ENCODE data around the gene CYP27A1.
A peak's percentile ranks its signal among the peaks of the same experiment; 100 is the strongest.

The CYP27A1 gene

DNA sequence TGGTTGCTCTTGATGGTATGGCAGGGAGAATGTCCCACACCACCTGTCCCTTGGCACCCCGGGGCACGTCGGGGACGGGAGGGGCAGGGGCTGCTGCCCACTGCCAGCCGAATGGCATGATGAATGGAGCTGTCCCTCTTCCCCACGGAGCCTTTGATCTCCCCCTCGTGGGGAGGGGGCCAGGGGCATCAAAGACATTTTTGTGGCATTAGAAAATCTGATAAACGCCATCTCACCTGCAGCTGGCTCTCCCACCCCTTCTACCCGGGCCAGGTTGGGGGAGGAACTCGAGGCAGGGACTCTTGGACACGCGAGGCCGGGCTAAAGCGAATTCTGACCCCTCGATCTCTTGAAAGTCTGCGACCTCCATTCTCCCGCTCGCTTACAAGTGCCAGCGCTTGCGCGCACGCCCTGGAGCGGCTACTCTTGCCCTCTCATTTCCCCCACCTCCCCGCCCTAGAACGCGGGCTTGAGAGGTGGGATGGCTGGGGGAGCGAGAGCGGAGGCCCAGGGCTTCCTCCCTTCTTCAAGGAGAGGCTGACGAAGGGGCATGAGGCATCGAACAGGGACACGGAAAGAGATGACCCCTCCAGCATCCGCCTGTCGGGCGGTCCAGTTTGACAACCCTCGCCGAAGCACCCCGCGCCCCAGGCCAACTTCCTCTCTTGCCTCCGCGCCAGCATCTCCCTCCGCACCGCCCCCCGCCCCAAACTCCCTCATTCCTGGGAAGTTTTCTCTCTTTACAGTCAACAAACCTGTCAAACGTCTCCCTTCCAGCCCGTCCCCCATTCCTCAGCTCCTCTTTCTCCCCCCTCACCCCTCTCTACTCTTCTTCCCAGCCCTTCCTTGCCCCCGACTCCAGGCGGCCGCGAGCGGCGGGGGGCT, 77.0 kb downstream of the CYP27A1 start:
- no peak for DNase-seq (ENCODE audit: low read depth, low spot score)

DNA sequence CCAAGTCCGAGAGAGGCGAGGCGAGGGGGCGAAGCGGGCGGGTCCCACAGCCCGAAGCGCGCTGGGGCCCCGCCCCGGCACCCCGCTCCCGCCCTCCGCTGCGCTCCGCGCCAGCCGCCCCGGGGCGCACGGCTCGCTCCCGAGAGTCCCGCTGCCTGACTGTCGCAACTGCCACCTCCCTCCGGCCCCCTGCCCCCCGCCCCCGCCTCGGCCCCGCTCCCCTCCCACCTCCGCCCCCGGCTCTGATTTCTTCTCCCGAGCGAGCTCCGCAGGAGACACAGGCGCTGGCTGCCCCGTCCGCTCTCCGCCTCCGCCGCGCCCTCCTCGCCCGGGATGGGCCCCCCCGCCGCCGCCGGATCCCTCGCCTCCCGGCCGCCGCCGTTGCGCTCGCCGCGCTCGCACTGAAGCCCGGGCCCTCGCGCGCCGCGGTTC, 77.6 kb downstream of the CYP27A1 start, which contains the start of gene WNT6:
WNT6 (plus strand) TSS at position 250 of the 432 bp plus-strand sequence. CDS start 233 bp downstream, outside the sequence.
- no peak for DNase-seq (ENCODE audit: low read depth, low spot score)

DNA sequence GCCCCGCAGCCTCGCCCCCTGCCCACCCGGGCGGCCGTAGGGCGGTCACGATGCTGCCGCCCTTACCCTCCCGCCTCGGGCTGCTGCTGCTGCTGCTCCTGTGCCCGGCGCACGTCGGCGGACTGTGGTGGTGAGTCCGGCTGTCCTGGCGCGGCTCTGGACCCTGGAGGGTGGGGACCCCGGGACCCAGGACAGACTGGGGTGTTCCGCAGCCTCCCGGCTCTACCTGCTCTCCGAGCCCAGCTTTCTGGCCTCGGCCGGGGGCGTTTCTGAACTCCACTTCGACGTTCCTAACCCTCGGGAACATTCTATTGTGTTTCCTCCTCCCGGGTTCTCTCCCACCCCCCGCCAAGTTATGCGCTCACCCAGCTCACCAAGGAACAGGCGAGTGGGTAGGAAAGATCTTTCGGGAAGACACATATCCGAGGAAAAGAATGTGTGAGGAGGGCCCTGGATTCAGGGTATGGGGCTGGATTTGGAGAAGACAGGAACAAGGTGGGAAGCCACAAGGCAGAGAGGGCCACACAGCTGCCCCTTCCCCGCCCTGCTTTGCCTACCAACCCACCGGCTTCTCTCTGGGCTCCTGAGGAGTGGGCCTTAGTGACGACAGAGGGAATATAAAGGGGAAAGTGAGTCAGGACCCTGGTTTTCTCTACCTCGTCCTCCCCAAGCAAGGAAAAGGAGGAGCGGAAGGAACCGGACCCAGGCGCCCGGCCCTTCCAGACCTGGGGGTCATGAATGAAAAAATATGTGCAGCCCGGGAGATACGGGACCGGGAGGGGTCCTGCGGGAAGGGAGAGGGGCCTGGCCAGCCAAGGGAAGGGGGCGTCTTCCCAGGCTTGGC, 78.3 kb downstream of the CYP27A1 start:
- DNase-seq (ENCODE audit: low read depth, low spot score), result no peak

DNA sequence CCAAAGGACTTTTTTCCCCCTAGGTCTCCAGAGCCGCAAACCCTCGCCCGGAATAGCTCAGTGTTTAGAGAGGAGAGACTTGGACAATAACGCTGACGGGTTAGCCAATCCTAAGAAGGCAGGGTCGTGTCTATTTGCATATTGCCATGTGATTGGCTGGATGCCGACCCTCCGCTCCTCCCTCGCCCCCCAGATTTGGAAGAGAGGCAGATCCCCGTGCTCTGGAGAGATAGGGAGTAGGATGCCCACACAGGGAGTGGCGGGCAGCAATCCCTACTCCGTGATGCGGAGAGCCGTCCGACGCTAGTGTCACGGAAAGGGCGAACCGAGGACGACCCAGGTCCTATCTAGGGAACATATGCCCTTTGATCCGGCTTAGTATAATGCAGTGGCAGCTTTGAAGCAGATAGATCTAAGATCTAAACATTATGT, 79.0 kb downstream of the CYP27A1 start:
- peak; percentile 54 for DNase-seq (ENCODE audit: low read depth, low spot score)

DNA sequence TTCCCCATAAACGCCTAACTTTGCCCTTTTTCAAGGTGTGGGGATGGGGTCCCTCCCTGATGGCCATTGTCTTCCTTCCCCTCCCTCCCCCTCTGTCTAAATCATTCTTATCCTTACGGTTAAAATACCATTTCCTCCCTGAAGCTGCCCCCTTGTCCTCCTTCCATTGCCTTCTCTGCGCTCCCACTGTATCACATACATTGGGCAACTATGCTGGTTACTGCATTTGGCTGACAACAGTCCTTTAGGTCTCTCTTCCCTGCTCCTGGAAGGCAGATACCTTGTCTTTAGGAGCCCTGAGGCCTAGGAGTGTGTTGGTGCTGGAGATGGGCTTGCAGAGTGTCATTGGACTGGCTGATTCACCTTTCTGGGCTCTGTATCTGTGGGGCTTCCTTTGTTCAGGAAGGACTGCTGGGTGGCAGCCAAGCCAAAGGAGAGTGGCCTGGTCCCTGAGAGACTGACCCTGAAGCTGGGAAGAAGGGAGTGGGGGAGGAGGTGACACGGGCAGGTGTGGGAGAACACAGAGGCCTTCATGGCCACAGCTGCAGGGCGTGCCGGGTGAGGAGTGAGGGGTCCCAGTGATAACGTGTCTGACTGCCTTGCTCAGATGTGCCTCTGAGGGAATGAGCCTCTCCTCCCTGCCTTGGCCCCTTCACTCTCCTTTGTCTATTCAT, 79.8 kb downstream of the CYP27A1 start:
- DNase-seq (ENCODE audit: low read depth, low spot score), result no peak

DNA sequence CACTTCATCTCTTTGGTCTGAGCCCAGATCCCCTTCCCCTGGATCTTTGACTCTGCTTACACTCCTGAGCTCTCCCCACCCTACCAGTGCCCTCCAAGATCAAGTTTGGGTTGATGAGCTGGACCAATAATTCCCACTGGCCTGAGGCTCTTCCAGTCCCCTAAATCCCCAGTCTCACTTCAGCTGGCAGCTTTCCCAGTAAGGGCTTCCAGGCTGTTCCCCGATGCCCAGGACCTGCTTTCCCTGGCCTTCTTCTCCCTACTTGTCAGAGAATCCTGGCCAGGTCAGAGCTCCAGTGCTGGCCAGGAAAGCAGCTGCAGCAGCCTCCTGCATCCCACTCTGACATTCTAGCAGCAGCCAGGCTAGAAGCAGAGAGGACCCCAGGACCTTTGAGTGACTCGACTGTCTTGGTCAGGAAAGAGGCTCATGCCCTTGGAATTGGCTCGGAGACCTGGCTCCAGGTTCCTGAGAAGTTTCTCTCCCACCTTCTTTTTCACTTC, 81.1 kb downstream of the CYP27A1 start:
- no peak for DNase-seq (ENCODE audit: low read depth, low spot score)

All from astrocyte of the hippocampus (primary cell).